GM19240 (cell line): Measurements from ENCODE around the gene PPEF1.

Experiments
- DNase-seq: peaks from one replicate; pipeline ENCODE4 v3.0.0; 2011; ENCODE audit warnings: low spot score; ENCODE audit not compliant: insufficient read length

The PPEF1 gene

DNA sequence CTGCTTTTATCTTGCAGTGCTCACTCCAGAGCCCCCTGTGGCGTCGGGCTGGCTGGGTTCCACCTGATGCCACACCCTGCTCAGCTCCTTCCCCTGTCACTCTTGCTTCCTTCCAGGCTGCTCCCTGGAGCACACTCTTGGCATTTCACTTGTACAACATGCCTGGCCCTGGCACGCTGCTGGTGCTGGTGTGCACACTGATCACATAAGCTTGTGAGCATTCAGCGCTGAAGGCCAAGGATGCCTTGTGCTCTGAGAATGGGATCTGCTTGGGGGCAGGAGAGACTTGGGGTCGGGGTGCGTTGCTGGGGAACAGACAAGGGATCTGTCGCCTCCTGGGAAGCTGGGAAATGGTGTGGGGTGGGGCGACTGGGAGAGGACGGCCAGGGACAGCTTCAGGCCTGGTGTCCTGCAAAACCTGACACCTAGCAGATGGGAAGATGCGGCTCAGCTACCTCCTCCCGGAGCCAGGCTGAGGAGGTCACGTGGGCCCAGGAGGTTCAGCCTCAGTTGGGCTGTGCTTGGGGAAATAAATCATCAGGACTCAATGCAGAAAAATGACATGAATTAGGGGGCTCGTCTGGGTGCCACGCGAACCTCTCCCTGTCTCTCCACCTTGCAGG lies 167.9 kb downstream of the PPEF1 start:
- no peak for DNase-seq

DNA sequence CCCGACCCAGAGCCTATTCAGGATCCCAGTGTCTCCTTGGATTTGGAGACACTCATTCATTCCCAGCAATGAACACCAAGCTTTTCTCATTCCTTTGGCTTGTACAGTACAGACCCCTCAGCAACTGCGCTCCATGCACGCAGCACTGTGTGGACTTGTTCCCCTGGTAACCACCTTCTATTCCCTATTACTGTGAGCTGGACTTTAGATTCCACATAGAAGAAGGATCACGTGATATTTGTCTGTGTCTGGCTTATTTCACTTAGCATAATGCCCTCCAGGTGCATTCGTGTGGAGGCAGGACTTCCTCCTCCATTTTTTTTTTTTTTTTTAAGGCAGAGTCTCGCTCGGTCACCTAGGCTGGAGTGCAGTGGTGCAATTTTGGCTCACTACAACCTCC lies 170.0 kb downstream of the PPEF1 start:
- DNase-seq: no peak
